Stimulated activated CD8-positive, alpha-beta memory T cell treated with anti-CD3 and anti-CD28 coated beads, Interleukin-4, amount 100 ng/mL, for 4 hours (primary cell): Measurements from ENCODE around the gene TSFM.
"Not testable (repeated sequence)": the region's sequence is repeated elsewhere in the genome, so short reads cannot be mapped to it uniquely, and the experiment has no call there.

Experiments used
- DNase-seq, 2 donors: peaks; one replicate each; pipeline ENCODE4 v3.0.0-alpha.2; 2020; ENCODE audit warnings: low read depth in 2 of 2, low spot score in 1 of 2

The TSFM gene

GRCh38 chr12:57762463-57762862, 20.1 kb upstream of the TSFM start:
- no peak for DNase-seq

- no peak for DNase-seq
Measured at GRCh38 chr12:57763881-57764661, 18.5 kb upstream of the TSFM start.

DNA sequence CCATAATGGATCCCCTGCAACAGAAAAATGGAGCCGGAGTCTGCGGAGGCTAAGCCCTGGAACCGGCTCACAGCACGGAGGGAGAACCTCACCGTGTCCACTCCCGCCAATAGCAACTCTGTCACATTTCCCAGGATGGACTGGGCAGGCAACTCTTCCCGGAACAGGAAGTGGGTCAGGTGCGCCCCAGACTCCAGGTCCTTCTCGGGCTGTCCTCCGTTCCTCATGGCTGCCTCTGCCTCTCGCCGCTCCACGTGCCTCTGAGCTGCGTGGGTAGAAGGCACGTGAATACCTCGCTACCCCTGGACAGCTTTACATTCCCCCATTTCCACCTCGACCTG, 18.0 kb upstream of the TSFM start:
- no peak for DNase-seq

- no peak for DNase-seq
Measured at GRCh38 chr12:57765003-57765697, 17.4 kb upstream of the TSFM start.

GRCh38 chr12:57765698-57766463, 16.7 kb upstream of the TSFM start:
- DNase-seq: no peak

GRCh38 chr12:57766464-57767304, 15.9 kb upstream of the TSFM start, which contains the start of gene CYP27B1:
TSS of gene CYP27B1 (minus strand) at chr12:57767078. CDS start at chr12:57767041, 37 bp downstream.
- DNase-seq: no peak

DNA sequence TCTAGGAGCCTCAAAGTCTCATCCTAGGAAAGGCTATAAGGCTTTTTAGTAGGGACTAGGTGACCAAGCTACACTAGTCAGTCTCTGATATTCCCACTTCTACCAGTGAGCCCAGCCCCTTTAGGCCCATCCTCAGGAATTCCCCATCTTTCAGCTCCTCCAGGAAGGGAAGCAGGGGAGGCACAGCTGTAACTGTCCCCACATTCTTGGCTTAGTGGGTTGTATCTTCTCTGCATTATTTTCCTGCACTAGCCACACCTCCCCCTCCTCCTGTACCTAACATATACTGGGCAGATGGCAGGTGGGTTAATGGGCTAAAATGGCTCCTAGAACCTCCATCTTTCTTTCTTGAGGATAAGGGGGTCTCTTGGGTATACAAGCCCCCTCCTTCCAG, 15.3 kb upstream of the TSFM start:
- DNase-seq: no peak

GRCh38 chr12:57767876-57768275, 14.7 kb upstream of the TSFM start:
- DNase-seq: no peak

DNA sequence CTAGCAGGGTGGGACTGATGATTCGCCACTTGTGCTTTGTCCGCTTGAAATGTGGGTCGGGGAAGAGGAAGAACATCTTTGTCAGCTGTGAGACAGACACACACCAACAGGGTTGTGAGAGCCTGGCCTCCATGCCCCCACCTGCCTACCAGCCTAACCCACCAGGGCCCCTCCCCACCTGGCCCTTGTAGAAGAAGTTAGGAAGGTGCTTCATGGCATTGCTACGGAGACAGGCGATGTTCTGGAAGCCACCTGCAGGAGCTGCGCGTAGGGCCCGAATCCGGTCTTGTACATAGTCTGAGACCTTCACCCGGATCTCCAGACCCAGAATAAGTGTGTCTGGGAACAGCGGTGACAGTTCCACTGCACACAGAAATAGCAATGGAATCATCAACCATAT, 13.0 kb upstream of the TSFM start:
- no peak for DNase-seq

DNA sequence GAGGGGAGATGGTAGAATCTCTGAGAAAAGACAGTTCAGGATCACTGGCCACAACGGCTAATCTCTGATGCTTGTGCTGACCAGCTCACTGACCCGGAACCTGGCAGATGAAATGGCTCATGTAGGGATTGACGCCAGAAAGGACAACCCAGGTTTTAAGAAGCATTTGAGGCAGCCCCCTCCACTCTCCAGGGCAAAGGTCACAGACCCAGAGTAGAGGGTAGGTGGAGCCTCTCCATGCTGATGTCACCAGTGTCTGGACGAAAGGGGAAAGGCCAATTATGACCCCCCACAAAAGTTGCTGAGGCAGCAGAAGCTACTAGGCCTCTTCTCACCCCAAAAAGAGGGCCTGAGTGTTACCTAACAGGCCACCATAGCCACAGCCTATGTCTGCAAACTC, 11.9 kb upstream of the TSFM start:
- no peak for DNase-seq

- DNase-seq: peak; percentile 74 to 84
Measured at GRCh38 chr12:57771236-57771872, 11.2 kb upstream of the TSFM start.

DNA sequence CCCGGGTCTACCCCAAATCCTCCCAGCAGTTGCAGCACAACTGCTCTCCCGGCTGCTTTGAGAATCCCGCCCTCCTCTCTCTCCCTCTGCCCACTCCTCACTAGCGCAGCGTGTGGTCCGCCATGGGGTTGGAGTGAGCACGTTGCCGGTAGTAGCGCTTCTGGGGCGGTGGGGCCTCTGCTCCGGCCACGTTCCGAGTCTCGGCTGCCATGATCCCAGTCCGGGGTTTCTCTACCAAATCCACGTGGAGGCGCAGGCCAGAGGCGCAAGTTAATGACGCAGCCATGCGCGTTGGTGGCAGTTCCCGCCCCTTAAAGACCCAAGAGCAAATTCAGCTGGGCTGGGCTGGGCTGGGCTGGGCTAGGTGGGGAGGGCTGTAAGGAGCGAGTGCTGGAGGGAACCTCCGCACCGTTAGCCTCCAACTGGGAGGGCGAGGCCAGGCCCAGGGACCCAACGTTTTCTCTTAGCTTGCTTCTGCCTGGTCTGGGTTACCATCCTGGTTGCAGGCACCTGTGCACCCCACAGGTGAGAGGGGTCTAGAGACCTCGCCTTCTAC, 10.6 kb upstream of the TSFM start, which contains the start of gene METTL1:
METTL1 (minus strand) TSS at position 233 of the 556 bp plus-strand sequence; CDS start at position 211, 22 bp downstream.
- peak; percentile 83 to 87 for DNase-seq

DNA sequence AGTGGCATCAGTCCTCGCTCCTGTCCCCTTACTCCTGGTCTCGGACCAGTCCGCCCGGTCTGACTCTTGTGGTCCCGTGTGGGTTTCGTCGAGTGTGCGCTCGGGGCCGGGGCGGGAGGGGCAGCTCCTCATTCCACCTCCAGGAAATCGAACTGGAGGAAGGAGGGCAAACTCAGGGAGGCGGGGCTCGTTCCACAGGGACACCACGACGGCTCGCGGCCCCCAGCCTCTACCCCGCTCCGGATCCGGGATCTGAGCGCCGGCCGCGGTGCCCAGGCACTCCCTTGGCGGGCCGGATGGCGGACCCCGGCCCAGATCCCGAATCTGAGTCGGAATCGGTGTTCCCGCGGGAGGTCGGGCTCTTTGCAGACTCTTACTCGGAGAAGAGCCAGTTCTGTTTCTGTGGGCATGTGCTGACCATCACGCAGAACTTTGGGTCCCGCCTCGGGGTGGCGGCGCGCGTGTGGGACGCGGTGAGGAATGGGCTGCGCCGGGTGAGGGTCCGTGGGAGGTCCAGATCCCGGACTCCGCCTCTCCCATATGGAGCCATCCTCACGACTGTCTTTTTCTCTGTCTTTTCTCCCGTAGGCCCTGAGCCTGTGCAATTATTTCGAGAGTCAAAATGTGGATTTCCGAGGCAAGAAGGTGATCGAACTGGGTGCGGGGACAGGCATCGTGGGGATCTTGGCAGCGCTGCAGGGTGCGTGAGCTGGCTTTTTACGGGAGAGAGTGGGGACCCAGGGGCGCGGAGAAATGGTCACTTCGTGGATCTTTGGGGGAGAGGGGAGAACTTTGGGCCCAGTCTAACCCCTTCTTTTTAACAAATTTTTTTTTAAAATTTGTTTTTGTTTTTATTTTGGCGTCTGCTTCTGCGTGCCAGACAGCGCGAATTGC, 9.9 kb upstream of the TSFM start, which contains the start of gene EEF1AKMT3:
EEF1AKMT3 (plus strand) TSS at position 186 of the 894 bp plus-strand sequence; CDS start at position 297, 111 bp downstream.
- no peak for DNase-seq

- not testable (repeated sequence) for DNase-seq
Measured at GRCh38 chr12:57774634-57775033, 8.0 kb upstream of the TSFM start.

DNA sequence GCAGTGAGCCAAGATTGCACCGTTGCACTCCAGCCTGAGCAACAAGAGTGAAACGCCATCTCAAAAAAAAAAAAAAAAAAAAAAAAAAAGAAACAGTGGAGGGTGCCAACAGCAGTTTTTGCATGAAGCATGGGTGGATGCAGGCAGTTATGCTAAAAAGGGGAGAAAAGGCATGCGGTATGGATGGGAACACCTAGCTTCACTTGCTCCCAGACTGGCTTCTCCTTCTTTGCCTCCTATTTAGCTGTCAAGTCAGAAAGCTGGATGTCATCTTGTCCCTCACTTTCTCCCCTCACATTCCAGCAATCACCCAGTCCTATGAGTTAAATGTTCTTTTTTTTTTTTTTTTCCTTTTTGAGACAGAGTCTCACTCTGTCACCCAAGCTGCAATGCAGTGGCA, 7.5 kb upstream of the TSFM start:
- DNase-seq: no peak

GRCh38 chr12:57775563-57776246, 6.9 kb upstream of the TSFM start:
- DNase-seq: no peak

GRCh38 chr12:57776247-57776587, 6.4 kb upstream of the TSFM start:
- no peak for DNase-seq

GRCh38 chr12:57777367-57777766, 5.2 kb upstream of the TSFM start:
- no peak for DNase-seq
